Epidermal melanocyte (primary cell): ENCODE measurements around the gene ABI3.
"Not testable (repeated sequence)": the region's sequence is repeated elsewhere in the genome, so short reads cannot be mapped to it uniquely, and the experiment has no call there.

ENCODE experiments used
- DNase-seq: peaks from one replicate; pipeline ENCODE4 v3.0.0; 2011; ENCODE audit warnings: low spot score; ENCODE audit not compliant: insufficient read length

ABI3 gene, protein sequence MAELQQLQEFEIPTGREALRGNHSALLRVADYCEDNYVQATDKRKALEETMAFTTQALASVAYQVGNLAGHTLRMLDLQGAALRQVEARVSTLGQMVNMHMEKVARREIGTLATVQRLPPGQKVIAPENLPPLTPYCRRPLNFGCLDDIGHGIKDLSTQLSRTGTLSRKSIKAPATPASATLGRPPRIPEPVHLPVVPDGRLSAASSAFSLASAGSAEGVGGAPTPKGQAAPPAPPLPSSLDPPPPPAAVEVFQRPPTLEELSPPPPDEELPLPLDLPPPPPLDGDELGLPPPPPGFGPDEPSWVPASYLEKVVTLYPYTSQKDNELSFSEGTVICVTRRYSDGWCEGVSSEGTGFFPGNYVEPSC

GRCh38 chr17:49210158-49211029 is at the start of gene ABI3, which contains the start of gene GNGT2:
Gene ABI3 (plus strand): TSS chr17:49210707. CDS start chr17:49210725, 18 bp downstream.
Gene GNGT2 (minus strand): TSS chr17:49210574. CDS start chr17:49207422, 3,152 bp downstream.
- peak; percentile 10 for DNase-seq

DNA sequence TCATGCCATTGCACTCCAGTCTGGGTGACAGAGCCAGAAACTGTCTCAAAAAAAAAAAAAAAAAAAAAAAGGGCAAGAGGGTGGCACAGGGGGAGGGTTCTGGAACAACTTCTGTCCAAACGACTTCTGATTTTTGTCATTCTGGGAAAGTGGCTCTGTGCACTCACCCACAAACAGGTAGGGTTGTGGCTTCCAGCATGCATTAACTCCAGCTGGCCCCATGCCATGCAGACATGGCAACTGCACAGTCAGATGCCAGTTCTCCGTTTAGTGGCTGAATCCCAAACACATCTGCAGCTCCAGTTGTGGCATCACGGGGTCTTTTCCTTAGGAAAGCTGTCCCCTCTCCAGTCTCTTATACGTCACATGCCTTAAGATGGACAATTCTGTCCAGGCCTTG is 47.6 kb upstream of the ABI3 start:
- no peak for DNase-seq

DNA sequence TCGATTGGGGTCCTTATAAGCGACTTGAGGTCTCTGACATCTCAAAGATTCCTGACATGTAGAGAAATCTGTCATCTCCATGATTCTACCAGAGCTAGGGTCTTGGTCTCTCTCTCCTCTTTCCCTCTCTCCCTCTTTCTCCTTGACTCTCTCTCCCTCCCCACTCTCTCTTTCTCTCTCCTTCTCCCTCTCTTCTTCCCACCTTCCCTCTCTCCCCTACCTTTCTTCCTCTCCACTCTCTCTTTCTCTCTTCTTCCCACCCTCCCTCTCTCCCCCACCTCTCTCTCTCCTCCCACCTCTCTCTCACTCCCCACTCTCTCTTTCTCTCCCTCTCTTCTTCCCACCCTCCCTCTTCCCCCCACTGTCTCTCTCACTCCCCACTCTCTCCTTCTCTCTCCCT is 45.4 kb upstream of the ABI3 start:
- DNase-seq = no peak

DNA sequence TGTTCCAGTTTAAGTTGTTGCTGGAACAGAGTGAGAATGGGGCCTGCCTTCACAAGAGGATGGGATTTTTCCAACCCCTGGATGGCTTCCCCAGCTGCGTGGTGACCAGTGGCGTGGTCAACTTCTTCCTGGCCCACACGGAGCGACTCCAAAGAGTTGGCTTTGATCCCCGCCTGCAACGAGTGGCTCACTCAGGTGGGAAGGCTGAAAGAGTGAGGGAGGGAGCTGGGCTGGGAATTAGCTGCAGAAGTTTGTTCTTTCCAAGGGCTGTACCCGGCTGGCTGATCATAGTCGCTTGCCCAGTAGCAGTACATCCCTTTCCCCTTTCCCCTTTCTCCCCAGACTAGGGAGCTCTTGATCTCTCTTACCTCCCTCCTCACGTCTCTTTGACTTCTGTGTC is 41.8 kb upstream of the ABI3 start:
- DNase-seq = no peak

DNA sequence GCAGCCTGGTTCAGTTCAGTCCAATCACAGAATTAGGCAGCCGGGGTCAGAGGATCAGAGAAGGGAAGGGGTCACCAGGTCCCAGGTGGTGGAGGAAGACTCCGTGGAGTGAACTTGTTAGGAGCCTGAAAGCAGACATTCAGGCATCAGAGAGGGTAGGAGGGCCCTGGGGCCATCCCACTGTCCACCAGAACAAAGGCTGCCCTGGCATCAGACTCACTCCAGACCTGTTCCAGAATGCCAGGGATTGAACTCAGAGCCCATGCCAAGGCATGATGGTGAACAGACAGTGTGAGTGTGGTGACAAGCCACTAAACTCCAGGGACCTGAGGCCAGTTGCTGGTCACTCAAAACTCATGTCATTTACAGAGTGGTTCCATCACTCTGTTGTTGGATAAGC is 40.3 kb upstream of the ABI3 start:
- DNase-seq = no peak

DNA sequence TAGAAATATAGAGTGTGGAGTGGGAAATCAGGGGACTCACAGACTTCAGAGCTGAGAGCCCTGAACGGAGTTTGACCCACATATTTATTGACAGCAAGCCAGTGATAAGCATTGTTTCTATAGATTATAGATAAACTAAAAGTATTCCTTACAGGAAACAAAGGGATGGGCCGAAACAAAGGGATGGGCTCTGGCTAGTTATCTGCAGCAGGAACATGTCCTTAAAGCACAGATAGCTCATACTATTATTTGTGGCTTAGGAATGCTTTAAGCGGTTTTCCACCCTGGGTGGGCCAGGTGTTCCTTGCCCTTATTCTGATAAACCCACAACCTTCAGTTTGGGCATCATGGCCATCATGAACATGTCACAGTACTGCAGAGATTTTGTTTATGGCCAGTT is 39.8 kb upstream of the ABI3 start:
- not testable (repeated sequence) for DNase-seq

DNA sequence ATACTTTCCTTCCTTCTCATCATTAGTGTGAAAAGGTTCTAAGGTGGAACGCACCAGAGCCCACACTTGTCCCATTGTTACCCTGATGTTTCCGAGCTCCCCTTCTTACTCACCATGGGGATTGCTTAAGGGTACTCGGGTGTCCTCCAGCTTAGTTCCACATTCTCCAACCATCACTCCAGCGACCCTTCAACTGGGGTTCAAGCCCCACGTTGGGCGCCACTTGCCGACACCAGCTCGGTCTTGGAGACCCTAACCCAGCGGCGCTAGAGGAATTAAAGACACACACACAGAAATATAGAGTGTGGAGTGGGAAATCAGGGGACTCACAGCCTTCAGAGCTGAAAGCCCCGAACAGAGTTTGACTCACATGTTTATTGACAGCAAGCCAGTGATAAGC is 34.5 kb upstream of the ABI3 start:
- not testable (repeated sequence) for DNase-seq

DNA sequence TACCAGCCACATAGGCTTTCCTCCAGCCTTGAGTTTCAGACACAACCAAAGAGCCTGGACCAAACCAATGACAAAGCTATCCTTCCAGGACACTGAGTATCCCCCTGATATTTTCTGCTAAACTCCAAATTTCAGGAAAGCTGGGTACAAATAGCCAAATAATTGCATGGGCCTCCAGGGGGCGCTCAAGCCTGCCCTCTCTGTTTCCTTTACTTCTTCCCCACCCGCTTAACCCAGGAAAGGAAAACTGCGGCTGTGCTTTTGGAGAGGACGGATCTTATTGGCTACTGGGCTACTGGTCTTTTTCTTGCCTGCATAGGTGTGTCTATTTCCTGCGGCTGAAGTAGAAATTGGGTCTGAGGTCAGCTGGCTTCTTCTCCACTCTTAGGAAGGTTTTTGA is 30.2 kb upstream of the ABI3 start:
- peak; percentile 54 for DNase-seq

DNA sequence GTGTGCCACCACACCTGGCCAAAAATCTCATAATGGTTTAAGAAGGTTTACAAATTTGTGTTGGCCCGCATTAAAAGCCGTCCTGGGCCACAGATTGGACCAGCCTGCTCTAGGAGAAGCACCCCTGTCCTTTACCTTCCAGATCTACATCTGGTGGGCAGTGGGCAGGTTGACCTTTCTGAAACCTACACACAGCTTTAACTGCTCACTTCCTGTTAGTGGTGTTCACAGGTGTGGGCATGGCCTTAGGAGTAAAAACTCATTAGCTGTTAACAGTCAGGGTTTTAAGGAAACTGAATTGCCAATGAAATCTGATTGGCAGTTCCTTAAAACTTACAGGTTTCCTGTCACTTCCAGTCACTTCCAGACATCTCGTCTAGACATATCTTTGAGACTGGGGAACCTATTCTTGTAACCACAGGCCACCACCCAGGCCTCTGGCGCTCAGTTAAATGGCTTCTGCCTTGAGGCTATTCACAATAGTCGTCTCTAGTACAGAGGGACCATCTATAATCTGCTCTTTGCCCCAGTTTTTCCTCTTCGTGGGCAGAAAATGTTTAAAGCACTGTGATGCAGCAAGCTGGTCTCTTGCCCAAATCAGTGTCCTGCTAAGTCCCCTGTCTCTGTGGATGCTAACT is 29.4 kb upstream of the ABI3 start:
- DNase-seq = no peak

DNA sequence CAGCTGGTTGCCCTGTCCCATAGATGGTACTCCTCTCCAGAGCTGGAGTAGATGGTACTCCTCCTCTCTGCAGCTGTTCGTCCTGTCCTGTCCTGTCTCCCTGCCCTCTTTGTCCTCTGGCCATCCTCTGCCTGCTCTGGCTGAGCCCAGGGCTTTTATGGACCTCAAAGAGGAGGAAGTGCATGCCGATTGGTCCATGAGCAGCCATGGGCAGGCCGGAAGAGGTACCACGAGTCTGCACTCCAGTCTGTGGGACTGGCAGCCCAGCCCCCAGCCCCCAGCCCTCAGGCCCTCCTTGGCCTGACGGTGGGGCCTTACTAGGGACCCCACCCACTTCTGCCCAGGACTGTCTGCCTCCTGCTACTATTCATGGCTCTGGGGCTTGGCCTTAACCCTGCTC is 27.2 kb upstream of the ABI3 start:
- DNase-seq = no peak

- no peak for DNase-seq
These were observed 26.7 kb upstream of the ABI3 start for GRCh38 chr17:49183801-49184200.

DNA sequence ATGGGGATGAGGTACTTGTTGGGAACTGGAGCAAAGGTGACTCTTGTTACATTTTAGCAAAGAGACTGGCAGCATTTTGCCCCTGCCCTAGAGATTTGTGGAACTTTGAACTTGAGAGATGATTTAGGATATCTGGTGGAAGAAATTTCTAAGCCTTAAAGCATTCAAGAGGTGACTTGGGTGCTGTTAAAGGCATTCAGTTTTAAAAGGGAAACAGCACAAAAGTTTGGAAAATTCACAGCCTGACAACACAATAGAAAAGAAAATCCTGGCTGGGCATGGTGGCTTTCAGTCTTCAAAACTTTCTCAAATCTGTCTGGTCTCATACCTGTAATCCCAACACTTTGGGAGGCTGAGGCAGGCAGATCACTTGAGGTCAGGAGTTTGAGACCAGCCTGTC is 26.0 kb upstream of the ABI3 start:
- DNase-seq = not testable (repeated sequence)

DNA sequence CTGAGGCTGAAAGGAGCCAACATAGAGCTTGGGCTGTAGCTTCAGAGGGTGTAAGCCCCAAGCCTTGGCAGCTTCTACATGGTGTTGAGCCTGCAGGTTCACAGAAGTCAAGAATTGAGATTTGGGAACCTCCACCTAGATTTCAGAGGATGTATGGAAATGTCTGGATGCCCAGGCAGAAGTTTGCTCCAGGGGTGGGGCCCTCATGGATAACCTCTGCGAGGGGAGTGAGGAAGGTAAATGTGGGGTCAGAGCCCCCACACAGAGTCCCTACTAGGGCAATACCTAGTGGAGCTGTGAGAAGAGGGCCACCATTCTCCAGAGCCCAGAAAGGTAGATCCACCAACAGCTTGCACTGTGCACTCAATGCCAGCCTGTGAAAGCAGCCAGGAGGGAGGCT is 25.1 kb upstream of the ABI3 start:
- not testable (repeated sequence) for DNase-seq

- DNase-seq = no peak
These were observed 23.2 kb upstream of the ABI3 start for GRCh38 chr17:49187301-49187700.

GRCh38 chr17:49190932-49191331 is 19.6 kb upstream of the ABI3 start:
- DNase-seq = no peak

DNA sequence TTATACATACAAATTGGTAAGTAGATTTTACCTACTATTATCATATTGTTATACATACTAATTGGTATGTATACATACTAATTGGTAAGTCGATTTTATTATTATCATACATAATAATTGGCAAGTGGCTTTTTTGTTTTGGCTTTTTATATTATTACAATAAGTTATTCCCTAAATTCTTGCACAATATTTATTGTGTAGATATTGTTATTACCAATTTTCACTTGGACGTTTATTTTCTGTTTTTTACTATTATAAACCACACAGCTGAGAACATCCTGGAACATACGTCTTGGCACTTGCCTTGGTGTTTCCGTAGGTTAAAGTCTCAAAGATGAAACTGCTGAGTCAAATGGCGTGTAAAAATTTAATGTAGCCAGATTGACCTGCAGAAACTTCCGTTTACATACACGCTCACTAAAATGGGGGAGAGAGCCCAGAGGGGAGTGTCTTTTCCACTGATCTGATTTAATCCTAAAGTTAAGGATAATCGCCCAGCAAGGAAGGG is 19.0 kb upstream of the ABI3 start:
- peak; percentile 7 for DNase-seq

DNA sequence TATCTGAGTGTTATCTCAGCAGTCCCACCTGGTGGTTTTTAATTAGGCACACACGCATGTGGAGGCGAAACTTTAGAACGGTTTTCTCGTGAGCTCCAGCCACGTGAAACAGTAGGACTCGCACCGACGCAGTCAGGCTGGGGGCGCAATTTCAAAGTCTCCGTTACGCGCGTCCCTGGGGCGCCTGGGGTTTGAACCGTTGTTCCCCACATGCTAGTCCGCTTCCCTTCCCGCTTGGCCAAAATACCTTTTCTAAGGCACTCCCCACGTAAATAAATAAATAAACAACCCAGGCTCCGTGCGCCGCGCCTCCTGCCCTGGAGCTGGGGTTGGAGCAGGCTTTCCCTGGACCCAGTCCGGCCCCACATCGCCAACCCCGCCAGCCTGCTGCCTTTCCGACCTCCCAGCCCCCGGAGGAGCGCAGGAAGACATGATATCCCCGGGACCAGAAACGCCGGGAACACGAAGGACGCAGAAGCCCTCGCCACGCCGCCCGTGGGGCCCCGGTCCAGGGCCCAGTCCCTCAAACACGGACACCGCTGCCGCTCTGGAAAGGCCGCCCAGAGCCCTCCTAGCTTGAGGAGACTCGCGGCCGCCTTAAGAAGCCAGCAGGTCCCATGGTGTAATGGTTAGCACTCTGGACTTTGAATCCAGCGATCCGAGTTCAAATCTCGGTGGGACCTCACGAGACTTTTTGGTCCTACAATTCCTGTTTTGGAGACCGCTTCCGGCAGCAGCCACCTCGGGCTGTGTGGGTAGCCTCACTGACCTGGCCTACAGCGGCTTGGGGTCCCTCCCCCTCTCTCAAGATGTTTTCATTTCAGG is 18.4 kb upstream of the ABI3 start:
- peak; percentile 33 for DNase-seq

GRCh38 chr17:49193513-49194296 is 16.8 kb upstream of the ABI3 start:
- peak; percentile 34 for DNase-seq

- DNase-seq = no peak
These were observed 16.3 kb upstream of the ABI3 start for GRCh38 chr17:49194297-49194607.

- DNase-seq = no peak
These were observed 14.8 kb upstream of the ABI3 start for GRCh38 chr17:49195751-49196150.
